Measurements from ENCODE around the gene CCN2. TPM values are rescaled to one million over a fixed set of nuclear protein-coding genes. Genes with fewer than 3 reads are reported as not detected.

The CCN2 gene
- total RNA-seq, 1 experiment from 2014 or later: 16.1 TPM

DNA sequence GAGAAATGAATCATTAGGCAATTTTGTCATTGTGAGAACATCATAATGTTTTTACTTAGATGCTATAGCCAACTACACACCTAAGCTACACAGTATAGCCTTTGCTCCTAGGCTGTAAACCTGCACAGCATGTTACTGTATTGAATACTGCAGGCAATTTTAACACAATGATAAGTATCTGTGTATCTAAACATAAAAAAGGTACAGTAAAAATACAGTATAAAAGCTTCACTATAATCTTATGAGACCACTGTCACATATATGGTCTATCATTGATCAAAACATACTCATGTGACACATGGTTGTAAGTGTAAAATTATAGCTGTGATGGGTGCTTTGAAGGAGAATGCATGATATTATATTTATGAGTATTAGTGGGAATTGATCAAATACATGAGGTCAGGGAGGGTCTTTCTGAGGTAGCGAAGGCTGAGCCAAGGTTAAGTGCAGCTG lies 29.2 kb upstream of the CCN2 start:
- Mint-ChIP-seq H3K4me1 (ENCODE audit: low read depth, unreplicated experiment) (peaks cover 7% of the 10 kb centered on the region), H3K4me3 (ENCODE audit: unreplicated experiment) (no peak overlapping the region), H3K36me3 (ENCODE audit: insufficient read depth, unreplicated experiment) (no peaks in the 10 kb centered on the region), H3K9me3 (ENCODE audit: unreplicated experiment) (no peaks in the 10 kb centered on the region), H3K27me3 (ENCODE audit: insufficient read depth, unreplicated experiment) (no peaks in the 10 kb centered on the region), H3K27ac (ENCODE audit: unreplicated experiment) (no peak overlapping the region)
- TF ChIP-seq CTCF (IDR thresholded peaks at IDR 0.05; ENCODE audit: insufficient read depth in 1 of 2, low read depth in 1 of 2, low read length in 1 of 2, severe bottlenecking in 1 of 2, unreplicated experiment in 1 of 2): no peak
- intact Hi-C loops (cut with micrococcal nuclease; ENCODE audit: unreplicated experiment): no loop called here
- no peaks in the 10 kb centered on the region for H3K36me3 ChIP-seq (ENCODE audit: control insufficient read depth, insufficient read depth, low read length)
- BruUV-seq (replicated peaks): no TSS peak
- POLR2A ChIA-PET: interaction anchor here (1.2 kb wide), 1 partner anchor 29 kb away, joined by 9 read pairs; the partner anchor contains the start of gene CCN2
- no peaks in the 10 kb centered on the region for H3K9me3 ChIP-seq
- CTCF ChIA-PET: interaction anchor here (0.7 kb wide), 1 partner anchor 32 kb away, joined by 3 read pairs; no protein-coding TSS in a partner anchor
- peaks cover 36% of the 10 kb centered on the region for H3K4me1 ChIP-seq
- no peak overlapping the region for H3K4me3 ChIP-seq (ENCODE audit: low read depth, low read length)
- no peaks in the 10 kb centered on the region for H3K27me3 ChIP-seq (replicated peaks; ENCODE audit: control insufficient read depth, insufficient read depth, low read length)
- DNase-seq: no peak

GRCh38 chr6:131979515-131980337 lies 28.6 kb upstream of the CCN2 start:
- DNase-seq: no peak
- Mint-ChIP-seq H3K9me3 (ENCODE audit: unreplicated experiment) (no peaks in the 10 kb centered on the region), H3K36me3 (ENCODE audit: insufficient read depth, unreplicated experiment) (no peaks in the 10 kb centered on the region), H3K4me1 (ENCODE audit: low read depth, unreplicated experiment) (peaks cover 7% of the 10 kb centered on the region), H3K4me3 (ENCODE audit: unreplicated experiment) (no peak overlapping the region), H3K27ac (ENCODE audit: unreplicated experiment) (no peak overlapping the region), H3K27me3 (ENCODE audit: insufficient read depth, unreplicated experiment) (no peaks in the 10 kb centered on the region)
- intact Hi-C loops (cut with micrococcal nuclease; ENCODE audit: unreplicated experiment): no loop called here
- peaks cover 36% of the 10 kb centered on the region for H3K4me1 ChIP-seq
- BruUV-seq (replicated peaks): no TSS peak
- no peaks in the 10 kb centered on the region for H3K36me3 ChIP-seq (ENCODE audit: control insufficient read depth, insufficient read depth, low read length)
- no peaks in the 10 kb centered on the region for H3K9me3 ChIP-seq
- POLR2A ChIA-PET: interaction anchor here (1.2 kb wide), 1 partner anchor 28 kb away, joined by 9 read pairs; the partner anchor contains the start of gene CCN2
- H3K4me3 ChIP-seq (ENCODE audit: low read depth, low read length): no peak overlapping the region
- TF ChIP-seq CTCF (IDR thresholded peaks at IDR 0.05; ENCODE audit: insufficient read depth in 1 of 2, low read depth in 1 of 2, low read length in 1 of 2, severe bottlenecking in 1 of 2, unreplicated experiment in 1 of 2): no peak
- CTCF ChIA-PET: no interaction called here
- no peaks in the 10 kb centered on the region for H3K27me3 ChIP-seq (replicated peaks; ENCODE audit: control insufficient read depth, insufficient read depth, low read length)

DNA sequence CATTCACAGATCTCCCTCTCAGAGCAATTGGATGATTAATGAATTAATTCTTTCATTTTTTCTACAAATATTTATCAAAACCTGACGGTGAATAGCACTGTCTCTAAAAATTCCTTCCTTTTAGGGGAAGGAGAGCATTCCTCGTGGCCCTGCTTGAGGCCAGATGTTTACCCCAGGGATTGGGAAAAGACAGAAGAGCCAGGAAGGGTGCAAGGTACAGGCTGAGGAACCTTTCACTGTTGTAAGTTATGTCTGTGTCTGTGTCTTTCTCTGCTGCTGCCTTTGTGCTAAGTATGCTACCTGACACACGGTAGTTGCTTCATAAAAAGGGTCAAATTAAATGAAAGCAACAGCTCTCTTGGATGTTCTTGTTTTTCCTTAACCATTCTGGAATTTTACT lies 27.4 kb upstream of the CCN2 start:
- H3K4me1 ChIP-seq: peaks cover 36% of the 10 kb centered on the region
- no peaks in the 10 kb centered on the region for H3K9me3 ChIP-seq
- H3K27ac Mint-ChIP-seq (ENCODE audit: unreplicated experiment): peak overlapping the region; percentile 2

More for the DNA sequence above, 27.4 kb upstream of the CCN2 start:
- CTCF ChIA-PET: no interaction called here
- Mint-ChIP-seq H3K9me3 (ENCODE audit: unreplicated experiment) (no peaks in the 10 kb centered on the region), H3K4me1 (ENCODE audit: low read depth, unreplicated experiment) (peaks cover 7% of the 10 kb centered on the region), H3K27me3 (ENCODE audit: insufficient read depth, unreplicated experiment) (no peaks in the 10 kb centered on the region), H3K36me3 (ENCODE audit: insufficient read depth, unreplicated experiment) (no peaks in the 10 kb centered on the region), H3K4me3 (ENCODE audit: unreplicated experiment) (no peak overlapping the region)
- POLR2A ChIA-PET: no interaction called here
- no peak for TF ChIP-seq CTCF (IDR thresholded peaks at IDR 0.05; ENCODE audit: insufficient read depth in 1 of 2, low read depth in 1 of 2, low read length in 1 of 2, severe bottlenecking in 1 of 2, unreplicated experiment in 1 of 2)
- Histone ChIP-seq H3K27me3 (replicated peaks; ENCODE audit: control insufficient read depth, insufficient read depth, low read length) (no peaks in the 10 kb centered on the region), H3K4me3 (ENCODE audit: low read depth, low read length) (no peak overlapping the region), H3K36me3 (ENCODE audit: control insufficient read depth, insufficient read depth, low read length) (no peaks in the 10 kb centered on the region)
- DNase-seq: no peak
- no TSS peak for BruUV-seq (replicated peaks)
- intact Hi-C loops (cut with micrococcal nuclease; ENCODE audit: unreplicated experiment): no loop called here
